HG02973 (cell line): ENCODE results near the gene ZNF431.
"Not testable (repeated sequence)": the region's sequence is repeated elsewhere in the genome, so short reads cannot be mapped to it uniquely, and the experiment has no call there.

Source experiments
- ATAC-seq: cut with Tn5 transposase; IDR thresholded peaks from one replicate; pipeline ENCODE4 v1.9.1; 2021; ENCODE audit warnings: moderate library complexity; ENCODE audit not compliant: unreplicated experiment

Gene ZNF431

GRCh38 chr19:21143854-21144253 lies 2.0 kb downstream of the ZNF431 start:
- ATAC-seq: no peak

- no peak for ATAC-seq
Observed at GRCh38 chr19:21147540-21147939, 5.7 kb downstream of the ZNF431 start.

GRCh38 chr19:21148681-21149080 lies 6.8 kb downstream of the ZNF431 start:
- no peak for ATAC-seq

GRCh38 chr19:21149877-21150276 lies 8.0 kb downstream of the ZNF431 start:
- ATAC-seq: no peak

- no peak for ATAC-seq
Observed at GRCh38 chr19:21151460-21151859, 9.6 kb downstream of the ZNF431 start.

GRCh38 chr19:21158523-21159135 lies 16.8 kb downstream of the ZNF431 start:
- ATAC-seq: no peak

GRCh38 chr19:21164541-21164940 lies 22.7 kb downstream of the ZNF431 start:
- ATAC-seq: no peak

- ATAC-seq: no peak
Observed at GRCh38 chr19:21166436-21166835, 24.6 kb downstream of the ZNF431 start.

- ATAC-seq: no peak
Observed at GRCh38 chr19:21197590-21198295, 55.9 kb downstream of the ZNF431 start.

GRCh38 chr19:21202865-21203494 lies 61.1 kb downstream of the ZNF431 start:
- no peak for ATAC-seq

GRCh38 chr19:21210037-21210621 lies 68.3 kb downstream of the ZNF431 start:
- no peak for ATAC-seq

GRCh38 chr19:21221693-21222092 lies 79.9 kb downstream of the ZNF431 start:
- no peak for ATAC-seq

- ATAC-seq: not testable (repeated sequence)
Observed at GRCh38 chr19:21229938-21230337, 88.1 kb downstream of the ZNF431 start.

- ATAC-seq: no peak
Observed at GRCh38 chr19:21233691-21234090, 91.9 kb downstream of the ZNF431 start.

- not testable (repeated sequence) for ATAC-seq
Observed at GRCh38 chr19:21236751-21237150, 94.9 kb downstream of the ZNF431 start.

- ATAC-seq: no peak
Observed at GRCh38 chr19:21238670-21239069, 96.8 kb downstream of the ZNF431 start.
